ENCODE measurements around the gene RFNG. TPM values are rescaled to one million over a fixed set of nuclear protein-coding genes. Genes with fewer than 3 reads are reported as not detected.

RFNG gene
- total RNA-seq, 1 donor from 2014 or later: 43.4 TPM

DNA sequence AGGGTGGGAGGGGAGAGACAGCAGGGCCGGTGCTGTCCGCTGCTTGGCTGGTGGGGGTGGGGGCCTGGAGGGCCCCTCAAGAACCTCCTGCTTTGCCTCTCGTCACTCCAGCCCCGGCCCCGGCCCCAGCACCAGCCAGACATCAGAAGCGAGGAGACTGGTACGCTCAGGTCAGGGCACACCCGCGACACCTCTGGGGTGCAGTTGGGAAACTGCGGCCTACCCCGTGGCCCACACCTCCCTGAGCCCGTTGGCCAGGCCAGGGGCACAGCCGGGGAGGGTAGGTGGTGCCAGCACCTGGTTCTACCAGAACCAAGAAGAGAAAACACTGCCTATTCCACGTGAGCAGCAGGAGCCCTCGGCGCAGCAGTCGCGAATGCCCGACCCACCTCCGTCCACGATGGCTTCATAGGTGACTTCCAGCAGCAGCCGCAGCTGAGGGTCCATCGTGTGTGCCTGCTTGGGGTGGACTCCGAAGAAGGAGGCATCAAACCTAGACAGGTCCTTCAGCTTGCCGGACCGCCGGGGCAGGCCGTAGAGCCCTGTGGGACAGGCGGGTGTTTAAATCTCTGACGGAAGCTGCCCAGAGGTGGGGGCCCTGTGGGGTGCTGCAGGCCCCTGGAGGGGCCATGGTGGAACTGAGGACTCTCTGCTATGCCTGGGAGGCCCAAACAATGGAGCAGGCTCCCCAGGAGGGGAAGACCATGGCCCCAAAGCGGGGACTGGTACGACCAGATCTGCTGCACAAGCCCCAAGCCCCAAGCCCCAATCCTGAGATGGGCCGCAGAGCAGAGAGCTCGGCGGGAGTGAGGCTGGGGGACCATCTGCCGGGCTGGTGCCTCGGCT, 43.5 kb upstream of the RFNG start:
- Mint-ChIP-seq H3K9me3 (no peaks in the 10 kb centered on the region), H3K36me3 (no peaks in the 10 kb centered on the region), H3K4me3 (peak overlapping the region; percentile 82), H3K27me3 (no peaks in the 10 kb centered on the region), H3K4me1 (ENCODE audit: unreplicated experiment) (no peaks in the 10 kb centered on the region), H3K27ac (peak overlapping the region; percentile 75)
- TF ChIP-seq, protein P1, sequence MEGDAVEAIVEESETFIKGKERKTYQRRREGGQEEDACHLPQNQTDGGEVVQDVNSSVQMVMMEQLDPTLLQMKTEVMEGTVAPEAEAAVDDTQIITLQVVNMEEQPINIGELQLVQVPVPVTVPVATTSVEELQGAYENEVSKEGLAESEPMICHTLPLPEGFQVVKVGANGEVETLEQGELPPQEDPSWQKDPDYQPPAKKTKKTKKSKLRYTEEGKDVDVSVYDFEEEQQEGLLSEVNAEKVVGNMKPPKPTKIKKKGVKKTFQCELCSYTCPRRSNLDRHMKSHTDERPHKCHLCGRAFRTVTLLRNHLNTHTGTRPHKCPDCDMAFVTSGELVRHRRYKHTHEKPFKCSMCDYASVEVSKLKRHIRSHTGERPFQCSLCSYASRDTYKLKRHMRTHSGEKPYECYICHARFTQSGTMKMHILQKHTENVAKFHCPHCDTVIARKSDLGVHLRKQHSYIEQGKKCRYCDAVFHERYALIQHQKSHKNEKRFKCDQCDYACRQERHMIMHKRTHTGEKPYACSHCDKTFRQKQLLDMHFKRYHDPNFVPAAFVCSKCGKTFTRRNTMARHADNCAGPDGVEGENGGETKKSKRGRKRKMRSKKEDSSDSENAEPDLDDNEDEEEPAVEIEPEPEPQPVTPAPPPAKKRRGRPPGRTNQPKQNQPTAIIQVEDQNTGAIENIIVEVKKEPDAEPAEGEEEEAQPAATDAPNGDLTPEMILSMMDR (conservative IDR thresholded peaks at IDR 0.05): no peak
- no peak for DNase-seq (ENCODE audit: extremely low spot score, unreplicated experiment)

DNA sequence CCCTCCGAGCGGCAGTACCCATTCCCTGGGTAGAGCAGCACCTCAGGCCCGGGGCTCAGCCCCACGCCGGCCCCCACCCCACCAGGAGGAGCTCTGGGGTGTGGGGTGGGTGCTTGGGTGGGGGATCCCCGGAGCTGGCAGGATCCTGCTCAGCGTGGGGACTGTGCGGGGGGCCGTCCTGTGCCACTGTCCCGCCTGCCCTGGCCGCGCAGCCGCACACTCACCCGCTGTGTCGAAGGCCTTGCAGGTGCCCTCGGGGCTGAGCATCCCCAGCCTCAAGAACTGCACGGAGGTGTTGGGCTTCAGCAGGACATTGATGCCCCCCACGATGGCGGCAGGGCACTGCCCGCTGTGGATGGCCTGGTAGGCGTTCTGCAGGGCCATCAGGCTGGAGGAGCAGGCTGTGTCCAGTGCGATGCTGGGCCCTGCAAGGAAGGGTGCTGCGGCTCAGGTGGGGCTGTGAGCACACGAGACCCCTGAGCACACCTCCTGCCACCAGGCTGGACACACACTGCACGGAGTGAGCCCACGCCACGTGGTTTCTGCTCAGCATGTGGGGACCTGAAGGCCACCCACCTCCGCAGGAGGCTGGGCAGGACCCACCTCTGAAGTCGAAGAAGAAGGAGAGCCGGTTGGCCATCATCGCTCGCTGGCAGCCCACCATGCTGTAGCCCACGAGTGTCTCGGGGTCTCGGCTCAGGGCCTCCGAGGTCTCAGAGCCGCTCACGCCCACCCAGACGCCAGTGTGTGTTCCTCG, 41.6 kb upstream of the RFNG start:
- H3K4me1 Mint-ChIP-seq (ENCODE audit: unreplicated experiment): no peaks in the 10 kb centered on the region
- no peak overlapping the region for H3K4me3 Mint-ChIP-seq
- no peak overlapping the region for H3K27ac Mint-ChIP-seq
- H3K9me3 Mint-ChIP-seq: no peaks in the 10 kb centered on the region
- no peaks in the 10 kb centered on the region for H3K27me3 Mint-ChIP-seq
- H3K36me3 Mint-ChIP-seq: no peaks in the 10 kb centered on the region
- DNase-seq (ENCODE audit: extremely low spot score, unreplicated experiment): no peak
- TF ChIP-seq, protein P1 (conservative IDR thresholded peaks at IDR 0.05): no peak

DNA sequence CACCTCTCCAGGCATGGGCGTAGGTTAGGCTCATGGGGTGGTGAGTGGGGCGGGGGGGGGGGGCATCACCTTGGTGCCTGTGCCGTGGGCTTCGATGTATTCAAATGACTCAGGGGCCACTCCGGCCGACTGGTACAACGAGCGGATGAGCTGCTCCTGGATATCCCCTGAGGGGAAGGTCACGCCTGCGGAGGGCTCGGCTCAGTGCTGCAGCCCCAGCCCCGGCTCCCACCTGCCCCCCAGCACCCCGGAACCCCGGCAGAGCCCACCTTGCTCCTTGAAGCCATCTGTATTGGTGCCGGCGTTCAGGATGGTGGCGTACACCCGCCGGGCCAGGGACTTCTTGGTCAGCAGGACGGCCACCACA, 41.0 kb upstream of the RFNG start:
- Mint-ChIP-seq H3K27ac (no peak overlapping the region), H3K9me3 (no peaks in the 10 kb centered on the region), H3K36me3 (no peaks in the 10 kb centered on the region), H3K4me1 (ENCODE audit: unreplicated experiment) (no peaks in the 10 kb centered on the region), H3K4me3 (no peak overlapping the region), H3K27me3 (no peaks in the 10 kb centered on the region)
- TF ChIP-seq, protein P1 (conservative IDR thresholded peaks at IDR 0.05): no peak
- DNase-seq (ENCODE audit: extremely low spot score, unreplicated experiment): no peak

DNA sequence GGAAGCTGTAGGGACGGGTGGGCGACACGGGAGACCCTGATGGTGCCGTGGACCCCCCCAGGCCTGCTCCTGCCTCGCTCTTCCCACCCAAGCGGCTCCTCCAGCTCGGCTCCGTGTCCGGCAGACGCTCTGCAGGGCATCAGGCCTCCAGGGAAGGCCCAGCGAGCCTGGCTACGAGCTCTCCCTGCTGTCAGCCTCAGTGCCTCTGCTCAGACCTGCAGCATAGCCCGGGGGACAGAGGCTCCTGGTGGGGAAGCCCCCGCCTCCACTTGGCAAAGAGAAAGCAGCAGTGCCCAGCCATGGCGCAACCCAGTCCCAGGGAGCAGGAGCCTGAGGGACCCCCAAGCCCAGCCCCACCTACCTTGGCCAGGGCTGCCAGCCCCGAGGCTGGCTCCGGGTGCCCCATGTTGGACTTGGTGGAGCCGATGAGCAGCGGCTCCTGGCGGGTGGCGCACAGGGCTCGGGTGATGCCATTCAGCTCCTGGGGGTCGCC, 40.5 kb upstream of the RFNG start:
- Mint-ChIP-seq H3K4me1 (ENCODE audit: unreplicated experiment) (no peaks in the 10 kb centered on the region), H3K4me3 (no peak overlapping the region), H3K9me3 (no peaks in the 10 kb centered on the region), H3K27ac (no peak overlapping the region), H3K36me3 (no peaks in the 10 kb centered on the region), H3K27me3 (no peaks in the 10 kb centered on the region)
- DNase-seq (ENCODE audit: extremely low spot score, unreplicated experiment): no peak
- TF ChIP-seq, protein P1 (conservative IDR thresholded peaks at IDR 0.05): no peak

DNA sequence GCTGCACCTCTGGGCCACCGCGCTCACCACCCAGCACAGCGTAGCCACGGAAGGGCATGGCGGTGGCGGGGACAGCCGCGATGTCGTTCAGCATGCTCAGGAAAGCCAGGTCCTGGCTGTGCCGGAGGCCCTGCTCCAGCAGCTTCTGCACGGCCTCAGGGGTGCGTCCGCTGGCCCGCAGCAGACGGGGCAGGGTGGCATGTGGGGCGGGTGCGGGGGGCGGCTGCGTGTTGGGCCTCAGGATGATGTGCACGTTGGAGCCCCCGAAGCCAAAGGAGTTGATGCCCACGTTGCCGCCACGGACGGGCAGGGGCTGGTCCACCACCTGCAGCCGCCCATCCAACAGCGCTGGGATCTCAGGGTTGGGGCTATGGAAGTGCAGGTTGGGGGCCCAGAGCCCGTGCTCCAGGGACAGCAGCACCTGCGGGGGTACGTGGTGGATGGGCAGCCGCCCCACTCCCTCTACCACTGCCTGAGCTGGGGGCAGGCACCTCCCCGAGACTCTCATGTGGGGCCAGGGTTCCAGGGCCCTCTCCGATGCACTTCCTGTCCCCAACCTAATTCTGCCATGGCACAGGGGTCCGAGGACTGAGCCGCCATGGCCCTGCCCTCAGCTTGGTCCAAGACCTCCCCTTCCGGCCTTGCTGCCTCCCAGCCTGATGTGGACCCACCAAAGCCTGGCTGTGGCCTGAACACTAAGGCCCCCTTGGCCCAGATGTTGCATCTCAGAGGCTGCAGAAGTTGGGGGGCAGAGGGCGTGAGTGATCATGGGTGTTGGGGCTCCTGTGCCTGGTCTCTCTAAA, 39.9 kb upstream of the RFNG start:
- H3K36me3 Mint-ChIP-seq: no peaks in the 10 kb centered on the region
- DNase-seq (ENCODE audit: extremely low spot score, unreplicated experiment): no peak
- no peak overlapping the region for H3K27ac Mint-ChIP-seq
- no peaks in the 10 kb centered on the region for H3K27me3 Mint-ChIP-seq
- H3K4me3 Mint-ChIP-seq: no peak overlapping the region
- TF ChIP-seq, protein P1 (conservative IDR thresholded peaks at IDR 0.05): no peak
- H3K4me1 Mint-ChIP-seq (ENCODE audit: unreplicated experiment): no peaks in the 10 kb centered on the region
- no peaks in the 10 kb centered on the region for H3K9me3 Mint-ChIP-seq
